Jurkat, Clone E6-1 (cell line): ENCODE results near the gene TGM4.
"Not testable (repeated sequence)": the region's sequence is repeated elsewhere in the genome, so short reads cannot be mapped to it uniquely, and the experiment has no call there.

Experiments used
- DNase-seq: peaks from one replicate; pipeline ENCODE4 v3.0.0-alpha.2; 2011; ENCODE audit warnings: low read depth, low spot score
- H3K4me3 ChIP-seq: 2 replicates; pipeline ENCODE4 v1.5.1; 2011; ENCODE audit warnings: mild to moderate bottlenecking, low read length, control low read depth, moderate library complexity

TGM4 gene

GRCh38 chr3:44939581-44940036 is 65.2 kb downstream of the TGM4 start:
- no peak for DNase-seq
- H3K4me3 ChIP-seq: no peak overlapping the region

DNA sequence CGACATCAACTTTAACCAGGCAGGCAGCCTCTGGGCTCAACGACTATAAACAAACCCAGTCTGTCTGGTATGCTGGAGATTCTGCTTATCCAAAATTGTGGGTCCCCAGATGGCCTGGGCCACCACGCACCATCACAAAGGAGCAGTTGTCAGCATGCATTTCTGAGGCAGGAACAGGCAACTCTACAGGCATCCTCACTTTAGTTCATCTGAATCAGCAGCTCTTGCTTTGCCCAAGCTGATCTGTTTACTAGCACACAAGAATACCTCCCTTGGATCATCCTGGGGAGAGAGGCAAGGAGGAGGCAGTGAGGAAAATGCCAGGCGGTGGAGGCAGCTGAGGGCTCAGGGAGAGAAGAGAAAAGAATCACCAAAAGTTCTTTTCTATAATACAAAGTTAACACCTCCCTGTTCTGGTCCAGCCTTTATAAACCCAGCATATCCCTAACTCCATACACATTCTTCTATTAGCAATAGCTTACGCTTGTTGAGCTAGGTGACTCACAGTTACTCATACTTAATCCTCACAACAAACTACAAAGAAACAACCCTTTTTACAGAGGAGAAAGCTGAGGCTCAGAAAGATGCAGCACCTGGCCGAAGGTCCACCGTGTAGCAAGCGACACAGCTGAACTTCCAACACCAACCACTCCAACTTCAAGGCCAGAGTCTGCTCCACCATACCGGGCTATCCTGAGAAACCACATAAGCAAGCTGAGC is 68.0 kb downstream of the TGM4 start:
- no peak for DNase-seq
- H3K4me3 ChIP-seq: no peak overlapping the region

DNA sequence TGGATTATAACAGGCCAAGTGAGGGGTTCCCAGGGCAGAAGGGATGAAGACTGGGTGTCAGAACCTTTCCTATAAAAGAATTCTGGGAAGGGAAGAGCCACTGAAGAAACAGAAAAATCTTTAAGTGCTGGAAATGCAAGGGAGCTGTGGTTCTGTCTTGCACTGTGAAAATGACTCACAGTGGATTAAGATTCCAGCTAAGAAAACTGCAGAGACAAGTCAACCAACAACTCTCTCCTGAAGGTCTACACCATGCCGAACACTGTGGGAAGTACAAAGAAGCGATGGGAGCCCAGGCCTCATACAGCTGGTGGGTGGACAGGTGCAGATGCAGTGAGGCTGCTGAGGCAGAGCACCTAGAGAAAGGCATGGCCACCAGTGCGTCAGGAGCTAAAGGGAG is 73.8 kb downstream of the TGM4 start:
- H3K4me3 ChIP-seq: no peak overlapping the region
- DNase-seq: no peak

DNA sequence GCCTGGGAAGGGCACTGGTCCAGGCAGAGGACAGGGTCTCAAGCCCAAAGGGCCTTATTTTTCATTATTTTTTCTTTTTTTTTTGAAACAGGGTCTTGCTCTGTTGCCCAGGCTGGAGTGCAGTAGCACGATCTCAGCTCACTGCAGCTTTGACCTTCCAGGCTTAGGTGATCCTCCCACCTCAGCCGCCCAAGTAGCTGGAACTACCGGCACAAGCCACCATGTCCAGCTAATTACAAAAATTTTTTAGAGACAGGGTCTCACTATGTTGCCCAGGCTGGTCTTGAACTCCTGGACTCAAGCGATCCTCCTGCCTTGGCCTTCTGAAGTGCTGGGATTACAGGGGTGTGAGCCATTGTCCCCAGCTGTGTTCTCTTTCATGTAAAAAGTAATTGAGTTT is 75.4 kb downstream of the TGM4 start:
- not testable (repeated sequence) for H3K4me3 ChIP-seq, DNase-seq

GRCh38 chr3:44950275-44950734 is 75.9 kb downstream of the TGM4 start:
- H3K4me3 ChIP-seq: no peak overlapping the region
- no peak for DNase-seq

GRCh38 chr3:44952689-44953088 is 78.3 kb downstream of the TGM4 start:
- no peak for DNase-seq
- H3K4me3 ChIP-seq: no peak overlapping the region

DNA sequence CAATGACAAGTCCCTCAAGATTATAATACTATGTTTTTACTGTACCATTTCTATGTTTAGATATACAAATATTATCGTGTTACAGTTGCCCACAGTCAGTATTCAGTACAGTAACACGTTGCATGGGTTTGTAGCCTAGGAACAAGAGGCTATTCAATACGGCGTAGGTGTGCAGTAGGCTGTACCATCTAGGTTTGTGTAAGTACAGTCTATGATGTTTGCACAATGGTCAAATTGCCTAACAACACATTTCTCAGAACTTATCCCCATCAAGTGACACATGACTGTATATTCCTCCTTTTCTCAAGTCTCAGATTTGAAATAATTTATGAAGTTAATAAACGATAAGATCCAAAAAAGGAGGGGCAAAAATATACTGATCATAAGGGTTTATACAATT is 79.9 kb downstream of the TGM4 start:
- no peak for DNase-seq
- no peak overlapping the region for H3K4me3 ChIP-seq

GRCh38 chr3:44954962-44955361 is 80.6 kb downstream of the TGM4 start:
- H3K4me3 ChIP-seq: no peak overlapping the region
- DNase-seq: no peak

- DNase-seq: no peak
- no peak overlapping the region for H3K4me3 ChIP-seq
Observed at GRCh38 chr3:44955917-44956316, 81.5 kb downstream of the TGM4 start.

- no peak overlapping the region for H3K4me3 ChIP-seq
- DNase-seq: no peak
Observed at GRCh38 chr3:44957986-44958385, 83.6 kb downstream of the TGM4 start.

- H3K4me3 ChIP-seq: no peak overlapping the region
- DNase-seq: no peak
Observed at GRCh38 chr3:44958386-44958785, 84.0 kb downstream of the TGM4 start.

GRCh38 chr3:44960387-44961026 is 86.1 kb downstream of the TGM4 start:
- H3K4me3 ChIP-seq: no peak overlapping the region
- DNase-seq: no peak

DNA sequence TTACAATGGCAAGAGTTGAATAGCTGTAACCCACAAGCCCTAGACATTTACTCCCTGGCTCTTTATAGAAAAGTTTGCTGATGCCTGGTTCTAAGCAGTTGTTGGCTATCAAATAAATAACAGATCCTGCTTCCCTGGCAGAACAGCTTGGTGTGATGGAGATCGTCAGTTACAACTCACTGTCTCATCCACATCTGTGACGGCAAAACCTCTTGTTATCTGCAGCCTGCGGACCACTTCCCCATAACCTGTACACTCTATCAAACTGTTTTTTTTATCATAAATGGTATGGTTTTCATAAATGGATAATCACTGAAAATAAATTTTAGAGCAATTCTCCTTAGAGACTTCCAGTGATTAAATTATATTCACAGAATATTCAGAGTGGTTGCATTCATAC is 87.5 kb downstream of the TGM4 start:
- DNase-seq: no peak
- H3K4me3 ChIP-seq: no peak overlapping the region

DNA sequence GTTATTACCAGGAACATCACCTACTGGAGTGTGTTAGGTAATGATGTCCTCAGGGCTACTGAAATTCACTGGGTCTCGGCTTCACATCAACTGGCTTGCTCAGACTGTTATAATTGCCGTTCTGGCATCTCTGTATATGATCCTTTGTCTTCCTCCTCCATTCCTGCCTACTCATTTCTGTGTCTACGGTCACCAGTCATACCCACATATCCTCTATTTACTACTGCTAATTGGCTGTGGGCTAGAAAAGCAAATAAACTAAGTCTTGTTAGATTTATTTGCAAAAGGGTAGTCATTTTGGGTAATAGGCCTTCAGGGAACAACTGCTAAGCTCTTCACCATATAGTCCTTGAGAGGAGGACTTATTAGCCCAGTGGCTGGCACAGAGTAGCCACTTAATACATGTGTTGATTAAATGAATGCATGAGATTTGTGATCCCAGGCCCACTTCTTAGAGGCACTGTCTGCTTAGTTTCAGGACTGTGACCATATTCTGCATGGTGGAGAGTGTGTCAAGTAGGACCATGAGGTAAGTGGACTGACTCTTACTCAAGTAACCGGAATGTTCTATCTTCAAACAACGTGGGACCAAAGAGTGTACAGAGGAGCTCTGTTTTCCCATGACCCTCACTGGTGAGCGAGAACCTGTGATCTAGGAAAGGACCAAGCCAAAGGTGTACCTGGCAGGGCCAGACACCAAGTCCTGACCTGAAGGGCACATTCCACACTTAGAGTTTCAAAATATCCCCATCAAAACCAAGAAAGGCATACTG is 88.4 kb downstream of the TGM4 start:
- DNase-seq: no peak
- no peak overlapping the region for H3K4me3 ChIP-seq

GRCh38 chr3:44963571-44964325 is 89.3 kb downstream of the TGM4 start:
- no peak for DNase-seq
- H3K4me3 ChIP-seq: no peak overlapping the region
